Endothelial cell (in vitro differentiated cells): ENCODE results near the gene UPF1. TPM values are rescaled to one million over a fixed set of nuclear protein-coding genes. Genes with fewer than 3 reads are reported as not detected.

Experiments
- DNase-seq: peaks from one replicate; pipeline ENCODE4 v3.0.0; 2021; ENCODE audit warnings: low spot score
- H3K27ac Mint-ChIP-seq: one replicate; pipeline ENCODE4 v1.8.0; 2021; ENCODE audit warnings: mixed read lengths, inconsistent platforms; ENCODE audit not compliant: unreplicated experiment
- H3K27me3 Mint-ChIP-seq: one replicate; pipeline ENCODE4 v1.8.0; 2021; ENCODE audit warnings: mild to moderate bottlenecking, moderate library complexity, mixed read lengths, inconsistent platforms; ENCODE audit not compliant: unreplicated experiment
- H3K36me3 Mint-ChIP-seq: one replicate; pipeline ENCODE4 v1.8.0; 2021; ENCODE audit warnings: mild to moderate bottlenecking, low read depth, mixed read lengths, inconsistent platforms; ENCODE audit not compliant: unreplicated experiment
- H3K4me1 Mint-ChIP-seq: one replicate; pipeline ENCODE4 v1.8.0; 2021; ENCODE audit warnings: mild to moderate bottlenecking, mixed read lengths, inconsistent platforms; ENCODE audit not compliant: unreplicated experiment
- H3K4me3 Mint-ChIP-seq: one replicate; pipeline ENCODE4 v1.8.0; 2021; ENCODE audit warnings: mild to moderate bottlenecking, mixed read lengths, inconsistent platforms; ENCODE audit not compliant: unreplicated experiment
- H3K9me3 Mint-ChIP-seq: one replicate; pipeline ENCODE4 v1.8.0; 2021; ENCODE audit warnings: mixed read lengths, inconsistent platforms; ENCODE audit not compliant: unreplicated experiment
- CTCF ChIP-seq: fragments of 200-600 bp; sonication (generic); IDR thresholded peaks from one replicate; pipeline ENCODE4 v1.5.0; 2021; ENCODE audit warnings: antibody characterized with exemption; ENCODE audit not compliant: unreplicated experiment
- total RNA-seq: library from RNA; stranded (reverse); fragmentation: NEBNext Ultra II Directional; extraction: Animal tissue kit (Norgen Biotek cat#: 25700); gene quantifications from one replicate; pipeline ENCODE4 v1.2.1, GENCODE V29; 2021; ENCODE audit not compliant: unreplicated experiment

The UPF1 gene
- total RNA-seq, 1 donor from 2014 or later: 69.8 TPM

GRCh38 chr19:18856385-18857126 is 24.8 kb downstream of the UPF1 start:
- H3K36me3 Mint-ChIP-seq: peaks cover 51% of the 10 kb centered on the region
- no peak overlapping the region for H3K27ac Mint-ChIP-seq

DNA sequence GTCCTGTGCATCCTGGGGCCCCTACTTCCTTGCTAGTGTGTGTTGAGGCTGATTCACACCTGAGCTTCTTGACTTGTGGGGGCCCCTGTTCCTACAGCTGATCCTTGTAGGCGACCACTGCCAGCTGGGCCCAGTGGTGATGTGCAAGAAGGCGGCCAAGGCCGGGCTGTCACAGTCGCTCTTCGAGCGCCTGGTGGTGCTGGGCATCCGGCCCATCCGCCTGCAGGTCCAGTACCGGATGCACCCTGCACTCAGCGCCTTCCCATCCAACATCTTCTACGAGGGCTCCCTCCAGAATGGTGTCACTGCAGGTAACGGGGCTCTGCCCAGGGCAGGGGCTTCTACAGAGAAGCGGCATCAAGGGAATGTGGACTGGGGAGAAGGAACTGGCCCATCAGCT is 25.5 kb downstream of the UPF1 start:
- Mint-ChIP-seq H3K4me1 (peaks cover 3% of the 10 kb centered on the region), H3K9me3 (no peaks in the 10 kb centered on the region), H3K4me3 (no peak overlapping the region), H3K27ac (no peak overlapping the region), H3K36me3 (peaks cover 58% of the 10 kb centered on the region), H3K27me3 (peaks cover 13% of the 10 kb centered on the region)
- DNase-seq: no peak
- TF ChIP-seq CTCF: no peak

More at GRCh38 chr19:18856385-18857126, 24.8 kb downstream of the UPF1 start:
- DNase-seq: no peak
- H3K4me3 Mint-ChIP-seq: no peak overlapping the region
- no peak for TF ChIP-seq CTCF
- peaks cover 3% of the 10 kb centered on the region for H3K4me1 Mint-ChIP-seq
- peaks cover 13% of the 10 kb centered on the region for H3K27me3 Mint-ChIP-seq
- H3K9me3 Mint-ChIP-seq: no peaks in the 10 kb centered on the region

DNA sequence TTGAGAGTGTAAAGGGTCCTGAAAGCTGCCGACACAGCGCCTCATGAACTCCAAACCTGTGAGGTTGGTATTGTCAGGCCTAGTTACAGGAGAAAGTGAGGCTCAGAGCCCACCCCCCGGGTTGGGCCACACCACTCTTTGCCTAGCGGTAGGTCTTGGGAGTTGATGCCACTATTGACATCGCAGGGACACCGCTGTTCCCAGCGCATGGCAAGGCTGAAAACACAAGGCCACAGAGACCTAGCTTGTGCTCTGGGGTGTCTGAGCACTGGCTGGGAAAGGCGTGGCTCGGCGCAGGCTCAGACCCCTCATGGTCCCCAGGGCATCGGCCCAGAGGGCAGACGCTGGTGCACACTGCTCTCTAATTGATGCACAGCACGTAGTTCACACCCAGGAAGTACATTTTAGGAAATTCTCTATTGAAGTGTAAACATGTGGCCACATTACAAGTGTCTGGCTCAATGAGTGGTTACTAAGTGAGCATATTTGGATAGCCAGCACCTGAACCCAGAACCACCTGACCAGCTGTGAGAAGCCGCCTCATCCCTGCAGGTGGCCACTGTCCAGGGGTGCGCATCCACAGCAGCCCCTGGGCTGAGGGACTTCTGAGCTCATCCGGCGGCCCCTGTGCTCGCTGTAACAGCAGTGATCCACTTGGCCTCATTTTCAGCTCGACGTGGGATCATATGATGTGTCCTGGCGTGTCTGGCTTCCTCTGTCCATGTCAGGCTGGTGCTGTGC is 27.3 kb downstream of the UPF1 start:
- peaks cover 51% of the 10 kb centered on the region for H3K36me3 Mint-ChIP-seq
- no peak for DNase-seq
- peaks cover 7% of the 10 kb centered on the region for H3K27me3 Mint-ChIP-seq
- H3K4me3 Mint-ChIP-seq: no peak overlapping the region
- no peak for TF ChIP-seq CTCF
- peaks cover 3% of the 10 kb centered on the region for H3K4me1 Mint-ChIP-seq
- H3K9me3 Mint-ChIP-seq: no peaks in the 10 kb centered on the region
- H3K27ac Mint-ChIP-seq: peak overlapping the region; percentile 61

DNA sequence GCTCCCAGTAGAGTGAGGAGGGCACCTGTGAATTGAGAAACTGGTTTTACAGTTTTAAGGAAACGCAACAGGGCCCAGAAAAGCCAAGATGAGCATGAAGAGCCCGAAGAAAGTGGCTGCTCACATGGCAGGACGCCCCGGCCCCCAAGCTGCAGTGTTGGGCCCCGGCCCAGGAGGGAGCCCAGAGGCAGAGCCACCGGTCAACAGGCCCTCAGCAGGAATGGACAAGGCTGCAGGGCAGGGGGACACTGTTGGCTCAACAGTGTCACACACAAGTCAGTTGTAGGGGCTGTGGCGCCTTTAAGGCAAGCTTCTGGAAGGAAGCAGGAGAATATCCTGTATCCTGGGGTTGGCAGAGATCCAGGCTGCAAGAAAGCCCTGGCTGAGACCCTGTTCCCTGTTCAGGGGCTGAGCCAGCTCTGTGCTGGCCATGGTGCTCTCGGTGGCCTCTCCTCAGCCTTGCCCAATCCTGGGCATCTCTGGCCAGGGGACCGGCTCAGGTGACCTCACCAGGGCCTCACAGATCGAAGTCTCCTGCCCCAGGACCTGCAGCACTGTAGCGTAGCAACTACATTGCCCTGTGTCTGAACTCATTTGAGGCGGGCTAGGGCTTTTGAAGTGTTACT is 28.0 kb downstream of the UPF1 start:
- peaks cover 48% of the 10 kb centered on the region for H3K36me3 Mint-ChIP-seq
- H3K9me3 Mint-ChIP-seq: no peaks in the 10 kb centered on the region
- H3K27me3 Mint-ChIP-seq: peaks cover 7% of the 10 kb centered on the region
- peaks cover 3% of the 10 kb centered on the region for H3K4me1 Mint-ChIP-seq
- TF ChIP-seq CTCF: no peak
- DNase-seq: peak; percentile 55
- peak overlapping the region; percentile 61 for H3K27ac Mint-ChIP-seq
- H3K4me3 Mint-ChIP-seq: no peak overlapping the region
